Stimulated activated CD8-positive, alpha-beta memory T cell treated with anti-CD3 and anti-CD28 coated beads, Interleukin-12 subunit alpha, Interleukin-12 subunit beta, amount 100 ng/mL, for 24 hours (primary cell): ENCODE results near the gene RASD1.

Source experiments
- DNase-seq: peaks from one replicate; pipeline ENCODE4 v3.0.0-alpha.2; 2020; ENCODE audit errors: extremely low read depth

Gene RASD1, protein sequence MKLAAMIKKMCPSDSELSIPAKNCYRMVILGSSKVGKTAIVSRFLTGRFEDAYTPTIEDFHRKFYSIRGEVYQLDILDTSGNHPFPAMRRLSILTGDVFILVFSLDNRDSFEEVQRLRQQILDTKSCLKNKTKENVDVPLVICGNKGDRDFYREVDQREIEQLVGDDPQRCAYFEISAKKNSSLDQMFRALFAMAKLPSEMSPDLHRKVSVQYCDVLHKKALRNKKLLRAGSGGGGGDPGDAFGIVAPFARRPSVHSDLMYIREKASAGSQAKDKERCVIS

DNA sequence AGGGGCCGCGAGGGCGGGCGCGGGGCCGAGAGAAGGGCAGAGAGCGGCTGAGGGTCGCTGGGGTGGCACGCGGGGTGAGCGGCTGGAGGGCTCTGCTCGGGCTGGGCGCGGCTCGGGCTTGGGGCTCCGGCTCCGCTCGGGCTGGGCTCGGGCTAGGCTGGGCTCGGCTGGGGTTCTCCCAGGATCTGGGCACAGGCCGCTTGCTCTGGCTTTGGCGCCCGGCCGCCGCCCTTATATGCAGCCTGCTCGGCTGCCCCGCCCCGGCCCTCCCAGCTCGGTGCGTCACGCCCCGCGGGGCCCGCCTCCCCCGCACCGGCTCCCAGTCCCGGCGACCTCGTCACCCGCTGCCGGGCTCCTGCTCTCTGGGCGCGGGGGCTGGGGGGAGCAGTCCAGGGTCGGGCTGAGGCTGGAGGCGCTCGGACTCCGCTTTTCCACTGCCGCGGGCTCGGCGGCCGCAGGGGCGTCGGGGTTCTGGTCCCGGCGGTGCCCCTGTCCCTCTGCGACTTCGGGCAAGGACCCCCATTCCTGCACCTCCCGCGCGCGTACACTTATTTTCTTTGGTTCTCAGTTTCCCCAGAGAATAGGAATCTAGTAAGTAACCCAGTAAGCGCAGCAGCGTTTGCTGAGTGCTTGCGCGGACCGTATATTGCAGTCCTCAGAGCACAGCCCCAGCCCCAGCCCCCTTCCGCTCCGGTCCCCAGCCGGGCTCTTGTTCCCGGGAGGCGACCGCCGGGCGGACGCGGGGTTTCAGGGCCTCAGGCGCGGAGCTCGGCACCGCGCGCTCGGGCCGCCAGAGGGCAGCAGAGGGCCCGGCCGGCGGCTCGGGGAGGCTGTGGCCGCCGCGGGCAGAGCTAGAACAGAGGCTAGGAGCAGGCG is at the start of gene RASD1:
Gene RASD1, minus strand, starts transcription at position 207 of the 876 bp plus-strand sequence. CDS start 214 bp downstream, outside the sequence.
- peak; percentile 47 for DNase-seq

DNA sequence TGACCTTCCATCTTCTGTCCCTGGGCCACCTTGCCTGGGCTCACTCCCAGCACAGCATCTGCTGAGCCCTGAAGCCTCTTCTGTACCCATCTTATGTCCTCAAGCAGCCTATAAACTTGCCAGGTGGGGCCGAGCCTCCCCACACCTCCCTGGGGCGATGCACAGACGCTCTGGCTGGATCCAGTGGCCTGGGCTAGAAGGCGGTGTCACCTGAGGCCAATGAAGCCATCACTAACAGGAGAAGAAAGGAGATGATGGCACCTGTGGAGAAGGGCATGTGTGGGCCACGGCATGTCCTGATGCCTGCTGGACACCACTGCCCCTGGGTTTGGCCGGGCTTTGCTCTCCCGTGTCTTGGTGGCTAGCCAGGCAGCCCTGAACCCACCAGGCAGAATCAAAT is 49.8 kb upstream of the RASD1 start:
- DNase-seq = no peak

DNA sequence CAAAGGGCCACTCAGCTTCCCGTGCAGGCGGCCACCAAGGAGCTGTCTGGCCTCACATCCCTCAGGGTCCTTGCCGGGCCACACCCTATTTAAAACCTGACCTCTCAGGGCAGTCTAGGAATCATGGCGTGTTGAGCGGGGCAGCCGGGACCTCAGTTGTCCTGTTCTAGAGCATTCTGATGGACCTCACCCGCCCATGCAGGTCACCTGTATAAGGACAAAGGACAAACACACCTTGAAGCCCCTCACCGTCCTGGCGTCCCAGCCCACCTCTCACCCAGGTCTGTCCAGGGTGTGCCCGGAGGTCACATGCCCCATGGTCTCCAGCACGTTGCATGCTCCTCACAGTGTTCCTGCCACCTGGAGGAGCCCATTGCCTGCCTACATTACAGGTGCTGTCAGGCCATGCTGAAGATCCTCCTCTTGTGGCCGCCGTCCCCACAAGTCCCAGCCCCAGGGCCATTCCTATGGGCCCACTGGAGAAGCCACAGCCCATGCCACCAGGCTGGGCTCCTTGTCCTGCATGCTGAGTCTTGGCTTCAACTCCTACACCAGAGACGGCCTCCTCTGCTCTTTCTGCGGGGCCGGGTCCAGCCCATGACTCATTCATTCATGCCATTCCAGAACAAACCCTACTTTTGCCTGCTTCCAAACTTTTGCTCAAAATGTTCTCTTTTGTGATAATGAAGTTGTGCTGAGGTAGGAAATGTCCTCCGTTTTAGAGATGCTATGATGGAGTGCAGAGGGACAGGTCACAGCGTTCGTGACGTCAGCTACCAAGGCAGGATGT is 49.0 kb upstream of the RASD1 start:
- no peak for DNase-seq

DNA sequence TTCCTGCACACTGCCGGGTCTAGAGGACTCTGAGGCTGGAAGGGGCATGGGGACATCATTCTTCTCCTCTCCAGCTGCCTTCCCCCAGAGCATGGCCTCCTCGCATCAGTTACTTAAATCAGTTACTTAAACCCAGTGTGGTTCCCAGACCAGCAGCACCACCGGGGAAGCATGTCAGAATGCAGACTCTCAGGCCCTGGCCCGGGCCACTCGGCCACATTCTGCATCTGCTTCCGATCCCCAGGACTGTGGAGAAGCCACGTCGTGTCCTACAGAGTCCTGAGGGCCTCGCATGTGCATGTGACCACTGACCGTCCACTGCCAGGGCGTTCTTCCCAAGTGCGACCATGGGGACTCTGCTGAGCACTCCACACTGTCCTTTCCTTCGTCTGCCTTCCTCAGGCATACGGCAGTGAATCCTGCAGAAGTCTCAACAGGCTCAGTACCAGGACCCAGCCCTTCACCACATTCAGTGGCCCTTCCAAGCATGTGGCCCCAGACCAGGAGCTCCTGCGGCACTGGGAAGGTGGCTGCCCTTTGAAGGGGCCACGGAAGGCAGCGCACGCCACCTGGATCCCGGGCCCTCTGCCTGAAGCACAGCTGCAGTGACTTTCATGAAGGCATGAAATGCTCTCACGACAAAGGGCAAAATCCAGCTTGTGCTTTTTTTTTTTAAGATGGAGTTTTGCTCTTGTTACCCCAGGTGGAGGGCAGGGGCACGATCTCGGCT is 46.9 kb upstream of the RASD1 start:
- no peak for DNase-seq

DNA sequence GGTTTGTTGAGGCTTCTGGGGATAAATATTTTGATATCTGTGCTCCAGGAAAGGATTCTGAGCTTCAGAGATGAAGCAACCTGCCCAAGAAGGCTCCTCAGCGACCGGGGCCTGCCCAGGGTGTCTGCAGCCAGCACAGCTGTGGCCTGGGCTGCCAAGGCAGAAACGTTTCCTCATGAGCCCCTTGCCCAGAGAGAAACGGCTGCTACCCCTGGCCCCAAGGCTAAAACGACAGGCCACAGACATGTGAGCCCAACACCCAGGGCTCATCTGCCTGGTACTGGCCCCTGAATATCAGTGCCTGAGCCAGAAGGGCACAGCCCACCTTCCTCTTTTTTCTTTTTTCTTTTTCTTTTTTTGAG is 45.4 kb upstream of the RASD1 start:
- DNase-seq = no peak

DNA sequence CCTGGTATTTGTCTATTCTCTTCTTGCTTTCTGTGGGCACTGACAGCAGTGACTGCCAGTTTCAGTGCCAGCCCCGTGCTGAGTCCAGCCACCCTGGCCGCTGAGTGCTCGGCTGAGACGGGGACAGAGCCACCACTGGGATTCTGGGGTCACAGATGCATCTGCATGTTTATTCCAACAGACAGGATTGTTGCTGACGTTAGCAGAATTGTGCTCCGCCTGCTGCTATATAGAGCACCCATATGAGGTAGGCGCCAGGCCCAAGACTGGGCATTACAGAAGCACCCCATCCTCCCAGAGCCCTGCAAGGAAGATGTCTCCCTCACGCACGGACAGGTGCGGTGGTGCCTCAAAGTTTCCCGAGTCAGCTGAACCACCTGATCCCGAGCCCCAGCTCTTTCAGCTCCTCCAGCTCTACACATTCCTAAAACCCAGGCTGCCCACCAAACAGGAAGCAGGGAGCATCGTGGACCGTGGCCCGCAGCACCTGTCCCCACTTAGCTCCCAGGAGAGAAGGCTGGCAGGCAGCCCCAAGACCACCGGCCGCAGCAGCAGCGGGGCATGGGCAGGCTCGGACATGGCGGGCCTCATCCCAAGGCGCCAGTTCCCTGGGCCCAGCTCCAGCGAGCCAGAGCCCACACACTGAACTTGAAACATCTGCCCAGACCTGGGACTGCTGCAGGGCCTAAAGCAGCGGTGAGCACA is 44.9 kb upstream of the RASD1 start:
- DNase-seq = no peak

DNA sequence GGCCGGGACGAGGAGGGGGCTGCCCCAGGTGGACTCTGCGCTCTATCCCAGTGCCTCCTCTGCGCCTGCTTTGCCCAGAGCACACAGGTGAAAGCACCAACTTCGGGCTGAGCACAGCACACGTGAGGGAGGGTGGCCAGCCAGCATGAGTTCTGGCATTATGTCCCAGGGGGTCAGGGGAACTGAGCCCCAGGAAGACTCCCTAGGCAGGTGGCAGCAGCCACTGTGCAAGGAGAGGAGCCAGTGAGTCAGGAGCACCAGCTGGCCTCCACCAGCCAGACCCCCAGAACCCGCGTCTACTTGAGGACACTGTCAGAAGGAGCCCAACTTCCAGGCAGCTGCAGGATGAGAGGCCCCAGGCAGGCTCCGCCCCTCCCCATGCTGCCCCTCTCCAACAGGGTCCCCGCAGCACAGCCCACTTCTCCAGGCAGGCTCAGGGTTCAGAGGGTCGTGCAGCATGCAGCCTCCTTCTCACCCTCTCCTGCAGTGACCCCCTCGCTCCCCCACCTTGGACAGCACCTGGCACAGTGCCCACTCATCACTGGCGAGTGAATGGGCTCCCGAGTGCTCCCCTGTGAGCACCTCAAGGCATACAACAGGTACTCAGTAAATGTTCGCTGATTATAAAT is 44.2 kb upstream of the RASD1 start:
- no peak for DNase-seq

DNA sequence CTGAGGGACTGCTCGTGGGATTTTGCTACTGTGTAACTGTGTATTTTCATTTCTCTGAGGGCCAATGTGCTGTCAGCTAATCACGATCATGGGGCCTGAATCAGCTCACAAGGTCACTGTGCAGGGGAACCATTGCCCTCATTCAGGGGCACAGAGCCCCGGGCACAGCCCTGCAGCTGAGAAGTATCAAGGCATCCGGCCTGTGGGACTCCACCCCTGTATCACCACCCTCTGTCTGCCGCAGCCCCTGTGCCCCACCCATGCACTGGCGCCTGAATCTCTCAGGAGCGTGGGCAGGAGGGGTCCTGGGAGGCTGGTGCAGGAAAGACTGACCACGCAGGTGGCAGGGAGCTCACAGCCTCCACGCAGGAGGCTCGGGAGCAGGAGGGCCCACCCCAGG is 43.4 kb upstream of the RASD1 start:
- no peak for DNase-seq

DNA sequence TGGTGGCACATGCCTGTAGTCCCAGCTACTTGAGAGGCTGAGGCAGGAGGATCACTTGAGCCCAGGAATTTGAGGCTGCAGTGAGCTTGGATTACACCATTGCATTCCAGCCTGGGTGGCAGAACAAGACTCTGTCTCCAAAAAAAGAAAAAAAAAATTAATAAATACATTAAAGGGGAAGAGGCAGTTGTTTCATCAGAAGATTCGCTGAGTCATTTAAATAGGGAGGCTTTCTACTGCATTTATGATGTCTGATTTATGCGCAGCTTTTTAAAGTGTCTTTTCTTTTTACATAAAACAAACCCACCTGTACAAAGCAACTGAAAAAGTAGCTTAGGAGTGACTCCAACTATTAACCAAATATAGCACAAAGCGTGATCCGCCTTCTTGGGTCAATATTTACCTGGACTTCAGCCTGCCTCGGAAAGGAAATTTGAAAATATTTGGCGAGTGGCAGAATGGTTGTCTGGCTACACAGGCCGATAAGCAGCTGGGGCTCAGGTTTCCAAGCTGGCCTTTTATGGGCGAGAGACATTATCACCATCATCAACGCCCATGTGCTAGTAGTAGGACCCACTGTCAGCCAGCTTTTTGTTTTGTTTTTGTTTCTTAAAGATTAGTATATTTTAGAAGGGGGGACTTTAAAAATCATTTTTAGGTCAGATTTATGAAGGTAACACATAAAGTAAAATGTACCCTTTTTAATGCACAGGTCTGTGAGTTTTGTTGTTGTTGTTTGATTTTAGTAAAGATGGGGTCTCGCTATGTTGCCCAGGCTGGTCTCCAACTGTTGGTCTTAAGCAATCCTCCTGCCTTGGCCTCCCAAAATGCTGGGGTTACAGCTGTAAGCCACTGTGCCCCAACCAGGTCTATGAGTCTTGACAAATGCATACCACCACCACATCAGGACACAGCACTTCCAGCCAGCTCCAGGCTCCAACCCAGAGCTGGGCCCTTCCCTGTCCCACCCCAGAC is 42.5 kb upstream of the RASD1 start:
- DNase-seq = no peak

DNA sequence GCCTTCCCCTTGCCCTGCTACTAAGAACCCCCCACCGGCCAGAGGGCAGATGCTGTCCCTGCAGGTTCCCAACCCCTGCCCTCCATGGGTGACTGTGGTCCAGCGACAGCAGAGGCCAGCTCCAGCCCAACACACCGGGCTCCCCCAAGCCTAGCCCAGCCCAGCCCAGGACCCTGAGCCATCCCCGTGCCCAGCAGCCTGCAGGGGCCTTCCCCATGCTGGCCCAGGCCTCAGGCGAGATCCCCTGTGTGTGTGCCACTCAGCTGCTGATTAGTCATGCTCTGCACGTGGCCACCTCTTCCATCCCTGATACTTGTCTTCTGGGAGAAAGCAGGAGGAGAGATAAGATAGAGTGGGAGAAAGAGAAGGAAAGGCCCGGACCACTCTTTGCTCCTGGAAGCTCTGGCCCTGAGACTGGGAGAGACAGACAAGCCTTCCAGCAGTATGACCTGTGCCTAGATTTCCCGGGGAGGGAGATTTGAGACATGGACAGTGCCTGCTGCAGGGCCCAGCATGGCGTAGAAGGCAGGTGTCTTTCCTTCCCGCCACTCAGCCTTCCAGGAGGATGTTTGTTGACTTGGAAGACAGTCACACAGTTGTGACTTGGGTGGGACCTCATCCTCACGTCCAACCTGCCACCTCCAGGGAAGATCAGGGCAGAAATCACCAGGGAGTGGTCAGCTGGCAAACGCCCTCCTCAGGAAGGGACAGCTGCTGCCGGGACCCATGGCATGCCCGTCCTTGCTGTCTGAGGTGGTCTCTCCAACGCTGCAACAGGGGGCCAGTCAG is 41.3 kb upstream of the RASD1 start:
- DNase-seq = no peak

DNA sequence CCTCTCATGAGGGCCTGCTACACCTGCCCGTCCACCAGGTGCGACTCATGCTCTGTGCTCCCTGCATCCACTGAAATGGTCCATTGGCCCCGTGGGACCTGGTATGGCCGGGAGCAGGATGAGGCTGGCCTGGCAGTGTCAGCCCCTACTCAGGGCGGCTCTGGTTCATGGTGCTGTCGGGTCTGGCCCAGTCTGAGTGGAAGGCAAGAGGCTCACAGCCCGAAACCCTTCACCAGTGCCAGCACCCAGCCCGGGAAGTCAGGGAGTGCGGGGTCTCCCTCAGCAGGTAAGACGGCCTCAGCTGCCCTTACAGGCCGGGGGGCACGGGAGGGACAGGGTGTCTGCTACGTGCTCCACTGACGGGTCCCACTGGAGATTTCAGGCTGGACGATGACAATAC is 40.5 kb upstream of the RASD1 start:
- no peak for DNase-seq

DNA sequence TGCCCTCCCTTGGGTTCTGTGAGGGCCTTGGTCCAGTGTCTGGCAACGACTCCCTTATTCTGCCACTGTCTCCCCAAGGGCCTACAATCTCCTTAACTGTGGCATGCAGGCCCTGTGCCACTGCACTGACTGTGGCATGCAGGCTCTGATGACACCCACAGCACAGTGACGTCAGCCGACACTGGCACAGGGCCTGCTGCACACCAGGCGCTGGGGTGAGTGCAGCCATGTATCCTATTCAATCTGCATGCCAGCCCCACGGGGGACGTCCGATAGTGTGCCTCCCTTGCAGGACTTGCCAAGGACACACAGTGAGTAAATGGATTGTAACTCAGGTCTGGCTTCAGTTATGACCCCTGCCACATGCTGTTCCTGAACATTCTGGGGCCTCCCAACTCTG is 39.8 kb upstream of the RASD1 start:
- DNase-seq = no peak

DNA sequence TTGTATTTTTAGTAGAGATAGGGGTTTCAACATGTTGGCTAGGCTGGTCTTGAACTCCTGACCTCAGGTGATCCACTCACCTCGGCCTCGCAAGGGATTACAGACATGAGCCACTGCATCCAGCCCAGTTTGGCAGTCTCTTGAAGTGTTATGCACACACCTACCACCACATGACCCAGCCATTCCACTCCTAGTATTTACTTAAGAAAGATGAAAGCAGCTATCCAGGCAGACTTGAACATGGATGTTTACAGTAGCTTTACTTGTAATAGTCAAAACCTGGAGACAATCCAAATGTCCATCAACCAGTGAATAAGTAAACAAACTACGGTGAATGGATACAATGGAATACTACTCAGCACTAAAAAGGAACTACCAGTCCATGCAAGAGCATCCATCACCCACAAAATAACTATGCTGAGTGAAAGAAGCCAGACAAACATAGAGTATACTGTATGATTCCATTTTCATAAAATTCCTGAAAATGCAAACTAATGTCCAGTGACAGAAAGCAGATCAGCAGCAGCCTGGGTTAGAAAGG is 37.8 kb upstream of the RASD1 start:
- no peak for DNase-seq

DNA sequence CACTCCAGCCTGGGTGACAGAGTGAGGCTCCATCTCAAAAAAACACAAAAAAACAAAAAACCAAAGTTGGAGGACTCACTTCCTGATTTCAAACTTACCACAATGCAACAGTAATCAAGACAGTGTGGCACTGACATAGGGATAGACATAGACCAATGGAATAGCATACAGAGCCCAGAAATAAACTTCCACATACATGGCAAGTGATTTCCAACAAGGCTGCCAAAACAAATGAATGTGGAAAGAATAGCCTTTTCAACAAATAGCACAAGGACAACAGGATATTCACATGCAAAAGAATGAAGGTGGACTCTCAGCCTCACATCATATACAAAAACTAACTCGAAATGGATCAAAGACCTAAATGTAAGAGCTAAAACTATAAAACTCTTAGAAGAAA is 36.8 kb upstream of the RASD1 start:
- DNase-seq = no peak

DNA sequence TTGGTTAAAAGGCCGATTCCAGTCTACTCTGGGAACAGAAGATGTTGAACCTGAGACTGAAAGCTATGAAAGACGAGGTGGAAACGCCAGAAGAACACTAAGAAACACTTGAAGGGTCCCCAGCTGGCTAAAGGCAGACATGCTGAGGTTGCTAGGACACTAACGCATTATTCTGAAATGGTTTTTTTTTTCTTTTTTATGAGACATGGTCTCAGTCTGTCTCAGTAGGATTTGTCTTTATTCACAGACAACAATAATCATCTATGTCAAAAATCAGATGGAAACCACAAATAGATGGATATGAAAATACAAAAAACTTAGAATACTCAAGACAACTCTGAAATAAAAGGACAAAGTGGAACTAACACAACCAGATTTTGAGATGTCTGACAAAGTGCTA is 35.0 kb upstream of the RASD1 start:
- no peak for DNase-seq

DNA sequence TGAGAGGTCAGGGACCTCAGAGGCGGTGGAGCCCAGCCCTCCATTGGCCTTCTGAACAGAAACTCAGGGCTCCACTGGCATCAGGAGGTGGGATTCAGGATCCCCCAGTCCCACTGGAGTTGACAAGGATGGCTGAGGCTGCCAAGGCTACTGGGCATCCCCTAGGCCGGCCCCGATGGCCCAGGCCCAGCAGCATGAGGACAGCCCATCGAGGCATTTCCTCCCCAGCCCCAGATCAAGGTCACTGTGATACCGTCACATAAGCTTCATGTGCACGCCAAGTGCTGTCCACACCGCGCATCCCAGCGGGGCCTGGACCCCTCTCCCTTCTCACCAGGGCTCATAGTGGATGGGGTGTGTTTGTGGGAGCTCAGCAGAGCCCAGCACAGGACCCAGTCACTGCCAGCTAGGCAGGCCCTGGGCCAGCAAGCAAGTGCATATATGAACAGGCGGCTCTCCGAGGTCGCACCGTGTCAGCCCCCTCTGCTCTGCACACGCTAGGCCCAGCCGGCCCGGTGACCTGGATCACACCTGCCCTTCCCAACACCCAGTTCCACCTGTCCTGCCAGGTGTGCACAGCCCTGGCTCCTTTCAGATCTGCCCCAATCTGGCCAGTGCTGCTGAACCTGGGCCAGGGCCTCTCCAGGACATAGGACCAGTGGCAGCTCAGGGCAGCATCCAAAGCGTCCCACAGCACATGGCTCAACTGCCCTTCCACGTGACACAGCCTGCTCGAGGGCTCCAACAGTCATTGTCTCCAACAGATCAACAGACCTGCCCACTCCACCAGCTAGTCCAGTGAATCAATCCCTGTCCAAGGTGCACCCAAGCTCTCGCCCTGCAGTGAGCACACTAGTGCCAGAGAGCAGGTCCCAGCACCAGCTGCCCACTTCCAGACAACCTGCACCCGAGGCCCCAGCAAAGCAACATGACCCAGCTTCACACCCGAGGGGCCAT is 32.8 kb upstream of the RASD1 start:
- DNase-seq = no peak

DNA sequence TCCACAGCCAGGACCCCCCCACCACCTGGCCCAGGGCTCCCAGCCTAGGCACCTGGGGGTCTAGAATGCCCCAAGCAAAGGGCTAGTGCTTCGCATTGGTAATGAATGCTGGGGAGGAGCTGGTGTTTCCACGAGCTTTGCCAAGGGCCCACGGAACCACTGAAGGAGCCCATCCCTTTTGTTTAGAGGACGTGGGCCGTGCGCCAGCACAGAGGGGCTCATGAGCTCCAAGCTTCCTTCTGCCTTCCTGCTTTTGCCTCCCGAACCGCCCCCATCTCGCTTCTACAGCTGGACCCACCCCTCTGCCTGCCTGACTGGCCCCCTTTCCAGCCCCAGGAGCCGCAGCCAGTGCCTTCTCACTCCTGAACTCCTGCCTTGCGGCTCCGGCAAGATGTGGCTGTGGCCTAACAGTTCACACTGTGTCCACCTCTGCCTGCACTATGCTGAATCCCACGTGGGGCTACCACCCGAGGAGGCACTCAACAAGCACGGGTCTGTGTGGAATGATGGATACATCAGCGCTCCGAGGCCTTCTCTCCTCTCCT is 31.8 kb upstream of the RASD1 start:
- DNase-seq = no peak
